HepG2 (cell line): ENCODE data around the gene GGPS1. TPM values are rescaled to one million over a fixed set of nuclear protein-coding genes. Genes with fewer than 3 reads are reported as not detected.

Experiments
- AKAP8 ChIP-seq: sonication (generic); formaldehyde crosslinking; IDR thresholded peaks from 2 replicates; pipeline ENCODE4 v1.5.1; 2020; ENCODE audit warnings: mild to moderate bottlenecking, missing genetic modification reagents
- CAMTA2 ChIP-seq: sonication (generic); formaldehyde crosslinking; IDR thresholded peaks from 2 replicates; pipeline ENCODE4 v1.4.0; 2020; ENCODE audit warnings: mild to moderate bottlenecking, missing genetic modification reagents, borderline replicate concordance
- ELF1 ChIP-seq: sonication (generic); formaldehyde crosslinking; IDR thresholded peaks from 2 replicates; pipeline ENCODE4 v1.4.0; 2020; ENCODE audit warnings: missing genetic modification reagents
- GFI1 ChIP-seq: sonication (generic); formaldehyde crosslinking; IDR thresholded peaks from 2 replicates; pipeline ENCODE4 v1.5.0; 2020; ENCODE audit warnings: missing genetic modification reagents, mild to moderate bottlenecking, borderline replicate concordance
- HNRNPK ChIP-seq: fragments of 200-400 bp; formaldehyde crosslinking; IDR thresholded peaks from 2 replicates; pipeline ENCODE4 v1.6.1; 2018; ENCODE audit warnings: low read length, low read depth, moderate library complexity, mild to moderate bottlenecking; ENCODE audit not compliant: poor library complexity, severe bottlenecking
- HOXA7 ChIP-seq: sonication (generic); formaldehyde crosslinking; IDR thresholded peaks from 2 replicates; pipeline ENCODE4 v1.8.1; 2022; ENCODE audit warnings: mild to moderate bottlenecking, missing genetic modification reagents, moderate library complexity
- NPAS2 ChIP-seq: sonication (generic); formaldehyde crosslinking; IDR thresholded peaks from 2 replicates; pipeline ENCODE4 v1.8.0; 2022; ENCODE audit warnings: mild to moderate bottlenecking, missing genetic modification reagents, borderline replicate concordance
- PAWR ChIP-seq: sonication (generic); formaldehyde crosslinking; IDR thresholded peaks from 2 replicates; pipeline ENCODE4 v1.4.0; 2020; ENCODE audit warnings: missing genetic modification reagents, mild to moderate bottlenecking, borderline replicate concordance
- PHF21A ChIP-seq: sonication (generic); formaldehyde crosslinking; IDR thresholded peaks from 2 replicates; pipeline ENCODE4 v1.5.0; 2020; ENCODE audit warnings: mild to moderate bottlenecking, missing genetic modification reagents
- RFX3 ChIP-seq: IDR thresholded peaks from 2 replicates; pipeline ENCODE4 v1.6.1; 2016; ENCODE audit warnings: missing biosample characterization, missing genetic modification reagents
- SOX5 ChIP-seq: IDR thresholded peaks from 2 replicates; pipeline ENCODE4 v1.6.1; 2016; ENCODE audit warnings: borderline replicate concordance
- SRSF9 ChIP-seq: fragments of 200-400 bp; formaldehyde crosslinking; IDR thresholded peaks from 2 replicates; pipeline ENCODE4 v1.6.1; 2018; ENCODE audit warnings: borderline replicate concordance, mild to moderate bottlenecking, low read depth, low read length; ENCODE audit not compliant: insufficient read depth, poor library complexity, severe bottlenecking
- TP53 ChIP-seq: sonication (generic); formaldehyde crosslinking; conservative IDR thresholded peaks from 2 replicates; pipeline ENCODE4 v1.4.0; 2020; ENCODE audit warnings: missing genetic modification reagents
- ZFYVE20 ChIP-seq: sonication (generic); formaldehyde crosslinking; IDR thresholded peaks from 2 replicates; pipeline ENCODE4 v1.8.0; 2023; ENCODE audit warnings: low read depth, mild to moderate bottlenecking, moderate library complexity, missing genetic modification reagents, borderline replicate concordance
- ZNF367 ChIP-seq: sonication (generic); formaldehyde crosslinking; IDR thresholded peaks from 2 replicates; pipeline ENCODE4 v1.4.0; 2020; ENCODE audit warnings: missing genetic modification reagents, borderline replicate concordance
- ZNF496 ChIP-seq: sonication (generic); formaldehyde crosslinking; IDR thresholded peaks from 2 replicates; pipeline ENCODE4 v1.8.1; 2023; ENCODE audit warnings: mild to moderate bottlenecking, moderate library complexity, missing genetic modification reagents; ENCODE audit not compliant: insufficient replicate concordance
- ZNF569 ChIP-seq: sonication (generic); formaldehyde crosslinking; IDR thresholded peaks from 2 replicates; pipeline ENCODE4 v1.5.0; 2020; ENCODE audit warnings: mild to moderate bottlenecking, missing genetic modification reagents, moderate library complexity, borderline replicate concordance
- ZNF670 ChIP-seq: sonication (generic); formaldehyde crosslinking; IDR thresholded peaks from 2 replicates; pipeline ENCODE4 v1.8.0; 2022; ENCODE audit warnings: mild to moderate bottlenecking, missing genetic modification reagents, borderline replicate concordance
- polyA plus RNA-seq, 8 experiments: library from polyadenylated mRNA; depleted of rRNA in 3 of 8; stranded (reverse) in 7 of 8; unstranded in 1 of 8; fragments of >200 nt; fragmentation: Illumina TruSeq in 4 of 8; extraction: Trizol in 4 of 8; gene quantifications; 2 replicates each; pipeline versions ENCODE4 v1.2.1 to v1.2.3, GENCODE V29; 2011 to 2016; ENCODE audit warnings: low read depth in 4 of 8, missing spikeins in 1 of 8, mixed read lengths in 1 of 8; ENCODE audit not compliant: insufficient read depth in 1 of 8
- total RNA-seq, 5 experiments: library from RNA; depleted of rRNA; stranded (reverse); fragments of >200 nt; fragmentation: Illumina TruSeq; extraction: Trizol; gene quantifications; 2 replicates each; pipeline ENCODE4 v1.2.3, GENCODE V29; 2016; ENCODE audit warnings: low read depth in 1 of 5
- TF ChIP-seq, protein P1 (sequence below): sonication (generic); formaldehyde crosslinking; IDR thresholded peaks from 2 replicates; pipeline ENCODE4 v1.8.1; 2023; ENCODE audit warnings: mild to moderate bottlenecking, missing genetic modification reagents, borderline replicate concordance
- TF ChIP-seq, protein P2 (sequence below): sonication (generic); formaldehyde crosslinking; conservative IDR thresholded peaks from 2 replicates; pipeline ENCODE4 v1.4.0; 2020; ENCODE audit warnings: missing genetic modification reagents
- TF ChIP-seq, protein P3 (sequence below): sonication (generic); formaldehyde crosslinking; IDR thresholded peaks from 2 replicates; pipeline ENCODE4 v1.4.0; 2020; ENCODE audit warnings: missing genetic modification reagents, mild to moderate bottlenecking, borderline replicate concordance
- TF ChIP-seq, protein P4 (sequence below): IDR thresholded peaks from 2 replicates; pipeline ENCODE4 v1.6.1; 2016; ENCODE audit warnings: low read depth, missing genetic modification reagents, missing compliant biosample characterization

Gene GGPS1
- total and polyA plus RNA-seq, 2 of the 13 experiments (the other 11 are each of a cell fraction or from before 2014, with no cell fraction given) = 28.8 to 42.6 TPM

DNA sequence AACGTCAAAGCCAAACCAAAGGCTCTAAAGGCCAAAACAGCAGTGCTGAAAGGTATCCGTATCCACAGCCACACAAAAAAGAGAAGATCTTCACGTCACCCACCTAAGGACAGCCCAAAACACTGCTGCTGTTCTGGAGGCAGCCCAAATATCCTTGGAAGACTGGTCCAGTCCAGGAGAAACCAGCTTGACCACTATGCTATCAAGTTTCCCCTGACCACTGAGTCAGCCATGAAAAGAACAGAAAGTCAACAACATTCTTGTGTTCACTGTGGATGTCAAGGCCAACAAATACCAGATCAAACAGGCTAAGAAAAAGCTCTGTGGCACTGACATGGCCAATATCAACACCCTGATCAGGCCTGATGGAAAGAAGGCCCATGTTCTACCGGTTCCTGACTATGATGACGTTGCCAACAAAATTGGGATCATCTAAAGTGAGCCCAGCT lies 32.4 kb upstream of the GGPS1 start (continued):
- TF ChIP-seq SRSF9 = no peak
- no peak for TF ChIP-seq ZFYVE20 (CRISPR knock-in tag)
- no peak for TF ChIP-seq CAMTA2 (CRISPR knock-in tag)
- TF ChIP-seq RFX3 = no peak
- peak; percentile 90 for TF ChIP-seq SOX5 (CRISPR knock-in tag)
- no peak for TF ChIP-seq PAWR (CRISPR knock-in tag)
- no peak for TF ChIP-seq ZNF496 (CRISPR knock-in tag)
- no peak for TF ChIP-seq HOXA7 (CRISPR knock-in tag)
- no peak for TF ChIP-seq AKAP8 (CRISPR knock-in tag)
- TF ChIP-seq ZNF367 (CRISPR knock-in tag) = no peak
- TF ChIP-seq, protein P1, sequence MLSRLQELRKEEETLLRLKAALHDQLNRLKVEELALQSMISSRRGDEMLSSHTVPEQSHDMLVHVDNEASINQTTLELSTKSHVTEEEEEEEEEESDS (CRISPR knock-in tag) = no peak
- TF ChIP-seq, protein P2, sequence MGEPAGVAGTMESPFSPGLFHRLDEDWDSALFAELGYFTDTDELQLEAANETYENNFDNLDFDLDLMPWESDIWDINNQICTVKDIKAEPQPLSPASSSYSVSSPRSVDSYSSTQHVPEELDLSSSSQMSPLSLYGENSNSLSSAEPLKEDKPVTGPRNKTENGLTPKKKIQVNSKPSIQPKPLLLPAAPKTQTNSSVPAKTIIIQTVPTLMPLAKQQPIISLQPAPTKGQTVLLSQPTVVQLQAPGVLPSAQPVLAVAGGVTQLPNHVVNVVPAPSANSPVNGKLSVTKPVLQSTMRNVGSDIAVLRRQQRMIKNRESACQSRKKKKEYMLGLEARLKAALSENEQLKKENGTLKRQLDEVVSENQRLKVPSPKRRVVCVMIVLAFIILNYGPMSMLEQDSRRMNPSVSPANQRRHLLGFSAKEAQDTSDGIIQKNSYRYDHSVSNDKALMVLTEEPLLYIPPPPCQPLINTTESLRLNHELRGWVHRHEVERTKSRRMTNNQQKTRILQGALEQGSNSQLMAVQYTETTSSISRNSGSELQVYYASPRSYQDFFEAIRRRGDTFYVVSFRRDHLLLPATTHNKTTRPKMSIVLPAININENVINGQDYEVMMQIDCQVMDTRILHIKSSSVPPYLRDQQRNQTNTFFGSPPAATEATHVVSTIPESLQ = no peak
- no peak for TF ChIP-seq ZNF569 (CRISPR knock-in tag)
- no peak; the same call in 1 of the 2 replicates for TF ChIP-seq GFI1
- TF ChIP-seq HNRNPK = no peak
- TF ChIP-seq TP53 (CRISPR knock-in tag) = no peak
- no peak for TF ChIP-seq NPAS2 (CRISPR knock-in tag)
- TF ChIP-seq, protein P3, sequence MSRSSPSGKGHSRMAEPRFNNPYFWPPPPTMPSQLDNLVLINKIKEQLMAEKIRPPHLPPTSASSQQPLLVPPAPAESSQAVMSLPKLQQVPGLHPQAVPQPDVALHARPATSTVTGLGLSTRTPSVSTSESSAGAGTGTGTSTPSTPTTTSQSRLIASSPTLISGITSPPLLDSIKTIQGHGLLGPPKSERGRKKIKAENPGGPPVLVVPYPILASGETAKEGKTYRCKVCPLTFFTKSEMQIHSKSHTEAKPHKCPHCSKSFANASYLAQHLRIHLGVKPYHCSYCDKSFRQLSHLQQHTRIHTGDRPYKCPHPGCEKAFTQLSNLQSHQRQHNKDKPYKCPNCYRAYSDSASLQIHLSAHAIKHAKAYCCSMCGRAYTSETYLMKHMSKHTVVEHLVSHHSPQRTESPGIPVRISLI (CRISPR knock-in tag) = peak; percentile 52; the same call in 1 of the 2 replicates
- peak; percentile 46; the same call in 1 of the 2 replicates for TF ChIP-seq PHF21A (CRISPR knock-in tag)
- TF ChIP-seq ZNF670 (CRISPR knock-in tag) = no peak
- TF ChIP-seq ELF1 = no peak
- TF ChIP-seq, protein P4, sequence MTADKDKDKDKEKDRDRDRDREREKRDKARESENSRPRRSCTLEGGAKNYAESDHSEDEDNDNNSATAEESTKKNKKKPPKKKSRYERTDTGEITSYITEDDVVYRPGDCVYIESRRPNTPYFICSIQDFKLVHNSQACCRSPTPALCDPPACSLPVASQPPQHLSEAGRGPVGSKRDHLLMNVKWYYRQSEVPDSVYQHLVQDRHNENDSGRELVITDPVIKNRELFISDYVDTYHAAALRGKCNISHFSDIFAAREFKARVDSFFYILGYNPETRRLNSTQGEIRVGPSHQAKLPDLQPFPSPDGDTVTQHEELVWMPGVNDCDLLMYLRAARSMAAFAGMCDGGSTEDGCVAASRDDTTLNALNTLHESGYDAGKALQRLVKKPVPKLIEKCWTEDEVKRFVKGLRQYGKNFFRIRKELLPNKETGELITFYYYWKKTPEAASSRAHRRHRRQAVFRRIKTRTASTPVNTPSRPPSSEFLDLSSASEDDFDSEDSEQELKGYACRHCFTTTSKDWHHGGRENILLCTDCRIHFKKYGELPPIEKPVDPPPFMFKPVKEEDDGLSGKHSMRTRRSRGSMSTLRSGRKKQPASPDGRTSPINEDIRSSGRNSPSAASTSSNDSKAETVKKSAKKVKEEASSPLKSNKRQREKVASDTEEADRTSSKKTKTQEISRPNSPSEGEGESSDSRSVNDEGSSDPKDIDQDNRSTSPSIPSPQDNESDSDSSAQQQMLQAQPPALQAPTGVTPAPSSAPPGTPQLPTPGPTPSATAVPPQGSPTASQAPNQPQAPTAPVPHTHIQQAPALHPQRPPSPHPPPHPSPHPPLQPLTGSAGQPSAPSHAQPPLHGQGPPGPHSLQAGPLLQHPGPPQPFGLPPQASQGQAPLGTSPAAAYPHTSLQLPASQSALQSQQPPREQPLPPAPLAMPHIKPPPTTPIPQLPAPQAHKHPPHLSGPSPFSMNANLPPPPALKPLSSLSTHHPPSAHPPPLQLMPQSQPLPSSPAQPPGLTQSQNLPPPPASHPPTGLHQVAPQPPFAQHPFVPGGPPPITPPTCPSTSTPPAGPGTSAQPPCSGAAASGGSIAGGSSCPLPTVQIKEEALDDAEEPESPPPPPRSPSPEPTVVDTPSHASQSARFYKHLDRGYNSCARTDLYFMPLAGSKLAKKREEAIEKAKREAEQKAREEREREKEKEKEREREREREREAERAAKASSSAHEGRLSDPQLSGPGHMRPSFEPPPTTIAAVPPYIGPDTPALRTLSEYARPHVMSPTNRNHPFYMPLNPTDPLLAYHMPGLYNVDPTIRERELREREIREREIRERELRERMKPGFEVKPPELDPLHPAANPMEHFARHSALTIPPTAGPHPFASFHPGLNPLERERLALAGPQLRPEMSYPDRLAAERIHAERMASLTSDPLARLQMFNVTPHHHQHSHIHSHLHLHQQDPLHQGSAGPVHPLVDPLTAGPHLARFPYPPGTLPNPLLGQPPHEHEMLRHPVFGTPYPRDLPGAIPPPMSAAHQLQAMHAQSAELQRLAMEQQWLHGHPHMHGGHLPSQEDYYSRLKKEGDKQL (CRISPR knock-in tag) = peak; percentile 76; the same call in 1 of the 2 replicates
